ENCODE measurements around the gene NR0B2.
A peak's percentile ranks its signal among the peaks of the same experiment; 100 is the strongest.

GRCh38 chr1:26887125-26887524, 26.6 kb downstream of the NR0B2 start:
- peak; percentile 53 for TF ChIP-seq CTCF (IDR thresholded peaks at IDR 0.05)
- no peak for TF ChIP-seq EZH2 (IDR thresholded peaks at IDR 0.05)

Data from neural progenitor cell (in vitro differentiated cells).